WTC11 (cell line): ENCODE data around the gene NSG2. TPM values are rescaled to one million over a fixed set of nuclear protein-coding genes. Genes with fewer than 3 reads are reported as not detected.

Source experiments
- ATAC-seq: fragments of 200-7000 bp; cut with Tn5 transposase; 2 replicates; pipeline ENCODE4 v1.10.0; 2021; ENCODE audit warnings: mild to moderate bottlenecking, moderate library complexity
- CTCF ChIA-PET: fragments of 300-600 bp; sonication (Branson Sonifier 250); formaldehyde crosslinking; loops from one replicate; lab custom pipeline; 2021; ENCODE audit warnings: antibody characterized with exemption; lab: Charles Lee
- POLR2A ChIA-PET: fragments of 350-600 bp; sonication (Branson Sonifier 250); formaldehyde crosslinking; loops from one replicate; lab custom pipeline; 2021; ENCODE audit warnings: antibody characterized with exemption; lab: Charles Lee
- DNase-seq: peaks from one replicate; pipeline ENCODE4 v3.0.0; 2021; ENCODE audit warnings: low spot score
- H3K27ac Mint-ChIP-seq: 2 replicates; pipeline ENCODE4 v1.8.0; 2021; ENCODE audit warnings: mixed read lengths
- H3K27me3 Mint-ChIP-seq: 2 replicates; pipeline ENCODE4 v1.8.0; 2021; ENCODE audit warnings: low read depth, mild to moderate bottlenecking, moderate library complexity, mixed read lengths
- H3K36me3 Mint-ChIP-seq: 2 replicates; pipeline ENCODE4 v1.8.0; 2021; ENCODE audit warnings: mixed read lengths
- H3K4me1 Mint-ChIP-seq: 2 replicates; pipeline ENCODE4 v1.8.0; 2022; ENCODE audit warnings: mixed read lengths
- H3K4me3 Mint-ChIP-seq: 2 replicates; pipeline ENCODE4 v1.8.0; 2021; ENCODE audit warnings: mild to moderate bottlenecking, moderate library complexity, mixed read lengths
- H3K9me3 Mint-ChIP-seq: 2 replicates; pipeline ENCODE4 v1.8.0; 2021; ENCODE audit warnings: mixed read lengths
- FOXJ3 ChIP-seq: sonication (generic); formaldehyde crosslinking; IDR thresholded peaks from 2 replicates; pipeline ENCODE4 v1.9.0; 2021; ENCODE audit warnings: missing genetic modification reagents, mild to moderate bottlenecking, borderline replicate concordance
- HMGA2 ChIP-seq: fragments of 250-450 bp; sonication (Bioruptor Pico); IDR thresholded peaks from 2 replicates; pipeline ENCODE4 v1.4.0; 2021; ENCODE audit warnings: mild to moderate bottlenecking, moderate library complexity
- NR1H2 ChIP-seq: sonication (generic); formaldehyde crosslinking; IDR thresholded peaks from 2 replicates; pipeline ENCODE4 v1.9.0; 2021; ENCODE audit warnings: mild to moderate bottlenecking, moderate library complexity, missing genetic modification reagents
- NR3C1 ChIP-seq: sonication (generic); formaldehyde crosslinking; conservative IDR thresholded peaks from 2 replicates; pipeline ENCODE4 v1.8.1; 2023; ENCODE audit warnings: low read depth, mild to moderate bottlenecking, missing genetic modification reagents
- ZNF232 ChIP-seq: sonication (generic); formaldehyde crosslinking; IDR thresholded peaks from 2 replicates; pipeline ENCODE4 v1.8.0; 2022; ENCODE audit warnings: mild to moderate bottlenecking, missing genetic modification reagents
- ZNF416 ChIP-seq: fragments of 250-450 bp; sonication (Bioruptor Pico); IDR thresholded peaks from 2 replicates; pipeline ENCODE4 v1.9.0; 2021; ENCODE audit warnings: mild to moderate bottlenecking, inconsistent platforms
- ZNF423 ChIP-seq: fragments of 250-450 bp; sonication (Bioruptor Pico); IDR thresholded peaks from 2 replicates; pipeline ENCODE4 v2.1.2; 2022; ENCODE audit warnings: mild to moderate bottlenecking, moderate library complexity
- ZNF671 ChIP-seq: fragments of 250-450 bp; sonication (Bioruptor Pico); IDR thresholded peaks from 2 replicates; pipeline ENCODE4 v1.8.0; 2021; ENCODE audit warnings: mild to moderate bottlenecking
- total RNA-seq: library from RNA; stranded (reverse); gene quantifications from 3 replicates; pipeline ENCODE4 v1.2.3, GENCODE V29; 2021
- TF ChIP-seq, protein P1 (sequence below): sonication (generic); formaldehyde crosslinking; IDR thresholded peaks from 2 replicates; pipeline ENCODE4 v1.8.1; 2023; ENCODE audit warnings: mild to moderate bottlenecking, missing genetic modification reagents, moderate library complexity
- TF ChIP-seq, protein P2 (sequence below): sonication (generic); formaldehyde crosslinking; conservative IDR thresholded peaks from 2 replicates; pipeline ENCODE4 v1.8.1; 2023; ENCODE audit warnings: mild to moderate bottlenecking, low read depth, missing genetic modification reagents, moderate library complexity
- TF ChIP-seq, protein P3 (sequence below): fragments of 250-450 bp; sonication (Bioruptor Pico); conservative IDR thresholded peaks from 2 replicates; pipeline ENCODE4 v1.9.0; 2021; ENCODE audit warnings: mild to moderate bottlenecking
- TF ChIP-seq, protein P4 (sequence below): fragments of 250-450 bp; sonication (Bioruptor Pico); IDR thresholded peaks from 2 replicates; pipeline ENCODE4 v1.9.0; 2021; ENCODE audit warnings: mild to moderate bottlenecking
- TF ChIP-seq, protein P5 (sequence below): sonication (generic); formaldehyde crosslinking; IDR thresholded peaks from 2 replicates; pipeline ENCODE4 v1.8.1; 2022; ENCODE audit warnings: low read depth, mild to moderate bottlenecking, moderate library complexity, missing genetic modification reagents, borderline replicate concordance
- TF ChIP-seq, protein P6 (sequence below): fragments of 250-450 bp; sonication (Bioruptor Pico); IDR thresholded peaks from 2 replicates; pipeline ENCODE4 v1.9.0; 2021; ENCODE audit warnings: mild to moderate bottlenecking
- TF ChIP-seq, protein P7 (sequence below): sonication (generic); formaldehyde crosslinking; IDR thresholded peaks from 2 replicates; pipeline ENCODE4 v1.8.1; 2022; ENCODE audit warnings: missing genetic modification reagents, borderline replicate concordance
- TF ChIP-seq, protein P8 (sequence below): sonication (generic); formaldehyde crosslinking; IDR thresholded peaks from 2 replicates; pipeline ENCODE4 v1.8.1; 2023; ENCODE audit warnings: mild to moderate bottlenecking, missing genetic modification reagents

The NSG2 gene
- total RNA-seq, 1 experiment from 2014 or later, result not detected

DNA sequence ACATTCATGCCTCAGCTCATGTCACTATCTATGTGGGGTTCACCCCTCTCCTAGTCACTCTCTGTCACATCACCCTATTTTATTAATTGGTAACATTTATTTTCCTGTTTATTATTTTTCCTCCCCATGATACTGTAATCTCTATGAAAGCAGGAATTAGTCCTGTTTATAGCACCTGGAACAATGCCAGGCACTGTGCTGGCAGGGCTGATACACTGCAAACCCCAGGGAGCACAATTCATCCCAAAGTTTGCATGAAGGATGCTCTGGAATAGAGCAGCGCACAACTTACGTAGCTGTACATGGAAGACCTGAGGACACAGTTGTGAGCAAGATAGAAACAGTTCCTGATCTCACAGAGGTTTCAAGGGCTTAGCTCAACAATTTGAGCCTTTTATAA is 103.2 kb downstream of the NSG2 start:
- ATAC-seq, result no peak
- Mint-ChIP-seq H3K9me3 (no peaks in the 10 kb centered on the region), H3K27me3 (peaks cover 2% of the 10 kb centered on the region; the same call in 1 of the 2 replicates), H3K4me1 (no peaks in the 10 kb centered on the region), H3K27ac (no peak overlapping the region), H3K36me3 (no peaks in the 10 kb centered on the region), H3K4me3 (no peak overlapping the region)
- ChIA-PET POLR2A (no interaction called here), CTCF (interaction anchor here (1.5 kb wide), 1 partner anchor 169 kb away, joined by 3 read pairs; no protein-coding TSS in a partner anchor)
- no peak for DNase-seq
- TF ChIP-seq, protein P1, sequence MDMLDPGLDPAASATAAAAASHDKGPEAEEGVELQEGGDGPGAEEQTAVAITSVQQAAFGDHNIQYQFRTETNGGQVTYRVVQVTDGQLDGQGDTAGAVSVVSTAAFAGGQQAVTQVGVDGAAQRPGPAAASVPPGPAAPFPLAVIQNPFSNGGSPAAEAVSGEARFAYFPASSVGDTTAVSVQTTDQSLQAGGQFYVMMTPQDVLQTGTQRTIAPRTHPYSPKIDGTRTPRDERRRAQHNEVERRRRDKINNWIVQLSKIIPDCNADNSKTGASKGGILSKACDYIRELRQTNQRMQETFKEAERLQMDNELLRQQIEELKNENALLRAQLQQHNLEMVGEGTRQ (CRISPR knock-in tag), result no peak
- TF ChIP-seq, protein P2, sequence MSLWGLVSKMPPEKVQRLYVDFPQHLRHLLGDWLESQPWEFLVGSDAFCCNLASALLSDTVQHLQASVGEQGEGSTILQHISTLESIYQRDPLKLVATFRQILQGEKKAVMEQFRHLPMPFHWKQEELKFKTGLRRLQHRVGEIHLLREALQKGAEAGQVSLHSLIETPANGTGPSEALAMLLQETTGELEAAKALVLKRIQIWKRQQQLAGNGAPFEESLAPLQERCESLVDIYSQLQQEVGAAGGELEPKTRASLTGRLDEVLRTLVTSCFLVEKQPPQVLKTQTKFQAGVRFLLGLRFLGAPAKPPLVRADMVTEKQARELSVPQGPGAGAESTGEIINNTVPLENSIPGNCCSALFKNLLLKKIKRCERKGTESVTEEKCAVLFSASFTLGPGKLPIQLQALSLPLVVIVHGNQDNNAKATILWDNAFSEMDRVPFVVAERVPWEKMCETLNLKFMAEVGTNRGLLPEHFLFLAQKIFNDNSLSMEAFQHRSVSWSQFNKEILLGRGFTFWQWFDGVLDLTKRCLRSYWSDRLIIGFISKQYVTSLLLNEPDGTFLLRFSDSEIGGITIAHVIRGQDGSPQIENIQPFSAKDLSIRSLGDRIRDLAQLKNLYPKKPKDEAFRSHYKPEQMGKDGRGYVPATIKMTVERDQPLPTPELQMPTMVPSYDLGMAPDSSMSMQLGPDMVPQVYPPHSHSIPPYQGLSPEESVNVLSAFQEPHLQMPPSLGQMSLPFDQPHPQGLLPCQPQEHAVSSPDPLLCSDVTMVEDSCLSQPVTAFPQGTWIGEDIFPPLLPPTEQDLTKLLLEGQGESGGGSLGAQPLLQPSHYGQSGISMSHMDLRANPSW, result no peak
- no peak for TF ChIP-seq ZNF416 (CRISPR knock-in tag)
- TF ChIP-seq, protein P3, sequence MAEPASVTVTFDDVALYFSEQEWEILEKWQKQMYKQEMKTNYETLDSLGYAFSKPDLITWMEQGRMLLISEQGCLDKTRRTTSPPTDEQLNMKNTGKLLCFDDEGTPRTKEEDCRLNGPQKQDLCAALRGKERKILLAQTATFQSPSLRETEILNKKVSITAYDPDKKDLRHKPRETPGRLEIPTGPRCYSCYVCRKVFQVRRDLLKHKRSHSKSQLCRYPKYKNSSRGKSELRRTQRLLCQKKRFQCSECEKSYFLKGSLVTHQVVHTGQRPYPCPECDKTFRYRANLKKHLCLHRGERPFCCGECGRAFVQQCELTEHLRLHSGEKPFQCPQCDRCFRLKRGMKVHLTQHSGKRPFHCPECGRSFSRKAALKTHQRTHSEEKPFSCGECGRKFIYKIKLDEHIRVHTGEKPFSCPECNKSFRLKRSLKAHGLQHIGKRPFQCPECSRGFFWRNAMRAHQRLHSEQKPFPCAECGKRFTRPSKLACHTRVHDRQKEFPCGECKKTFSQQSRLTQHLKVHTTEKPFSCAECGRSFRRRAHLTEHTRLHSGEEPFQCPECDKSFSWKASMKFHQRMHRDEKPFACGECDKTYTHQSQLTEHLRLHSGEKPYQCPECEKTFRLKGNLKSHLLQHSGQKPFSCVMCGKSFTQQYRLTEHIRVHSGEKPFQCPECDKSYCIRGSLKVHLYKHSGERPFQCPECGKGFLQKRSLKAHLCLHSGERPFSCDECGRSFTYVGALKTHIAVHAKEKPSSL (CRISPR knock-in tag), result no peak
- no peak for TF ChIP-seq NR3C1 (CRISPR knock-in tag)
- TF ChIP-seq HMGA2 (CRISPR knock-in tag), result no peak
- TF ChIP-seq FOXJ3 (CRISPR knock-in tag), result no peak
- TF ChIP-seq, protein P4, sequence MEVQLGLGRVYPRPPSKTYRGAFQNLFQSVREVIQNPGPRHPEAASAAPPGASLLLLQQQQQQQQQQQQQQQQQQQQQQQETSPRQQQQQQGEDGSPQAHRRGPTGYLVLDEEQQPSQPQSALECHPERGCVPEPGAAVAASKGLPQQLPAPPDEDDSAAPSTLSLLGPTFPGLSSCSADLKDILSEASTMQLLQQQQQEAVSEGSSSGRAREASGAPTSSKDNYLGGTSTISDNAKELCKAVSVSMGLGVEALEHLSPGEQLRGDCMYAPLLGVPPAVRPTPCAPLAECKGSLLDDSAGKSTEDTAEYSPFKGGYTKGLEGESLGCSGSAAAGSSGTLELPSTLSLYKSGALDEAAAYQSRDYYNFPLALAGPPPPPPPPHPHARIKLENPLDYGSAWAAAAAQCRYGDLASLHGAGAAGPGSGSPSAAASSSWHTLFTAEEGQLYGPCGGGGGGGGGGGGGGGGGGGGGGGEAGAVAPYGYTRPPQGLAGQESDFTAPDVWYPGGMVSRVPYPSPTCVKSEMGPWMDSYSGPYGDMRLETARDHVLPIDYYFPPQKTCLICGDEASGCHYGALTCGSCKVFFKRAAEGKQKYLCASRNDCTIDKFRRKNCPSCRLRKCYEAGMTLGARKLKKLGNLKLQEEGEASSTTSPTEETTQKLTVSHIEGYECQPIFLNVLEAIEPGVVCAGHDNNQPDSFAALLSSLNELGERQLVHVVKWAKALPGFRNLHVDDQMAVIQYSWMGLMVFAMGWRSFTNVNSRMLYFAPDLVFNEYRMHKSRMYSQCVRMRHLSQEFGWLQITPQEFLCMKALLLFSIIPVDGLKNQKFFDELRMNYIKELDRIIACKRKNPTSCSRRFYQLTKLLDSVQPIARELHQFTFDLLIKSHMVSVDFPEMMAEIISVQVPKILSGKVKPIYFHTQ, result no peak
- TF ChIP-seq ZNF423 (CRISPR knock-in tag), result no peak
- TF ChIP-seq, protein P5, sequence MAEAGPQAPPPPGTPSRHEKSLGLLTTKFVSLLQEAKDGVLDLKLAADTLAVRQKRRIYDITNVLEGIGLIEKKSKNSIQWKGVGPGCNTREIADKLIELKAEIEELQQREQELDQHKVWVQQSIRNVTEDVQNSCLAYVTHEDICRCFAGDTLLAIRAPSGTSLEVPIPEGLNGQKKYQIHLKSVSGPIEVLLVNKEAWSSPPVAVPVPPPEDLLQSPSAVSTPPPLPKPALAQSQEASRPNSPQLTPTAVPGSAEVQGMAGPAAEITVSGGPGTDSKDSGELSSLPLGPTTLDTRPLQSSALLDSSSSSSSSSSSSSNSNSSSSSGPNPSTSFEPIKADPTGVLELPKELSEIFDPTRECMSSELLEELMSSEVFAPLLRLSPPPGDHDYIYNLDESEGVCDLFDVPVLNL, result no peak
- TF ChIP-seq, protein P6, sequence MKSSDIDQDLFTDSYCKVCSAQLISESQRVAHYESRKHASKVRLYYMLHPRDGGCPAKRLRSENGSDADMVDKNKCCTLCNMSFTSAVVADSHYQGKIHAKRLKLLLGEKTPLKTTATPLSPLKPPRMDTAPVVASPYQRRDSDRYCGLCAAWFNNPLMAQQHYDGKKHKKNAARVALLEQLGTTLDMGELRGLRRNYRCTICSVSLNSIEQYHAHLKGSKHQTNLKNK (CRISPR knock-in tag), result no peak
- TF ChIP-seq ZNF232 (CRISPR knock-in tag), result no peak
- TF ChIP-seq, protein P7, sequence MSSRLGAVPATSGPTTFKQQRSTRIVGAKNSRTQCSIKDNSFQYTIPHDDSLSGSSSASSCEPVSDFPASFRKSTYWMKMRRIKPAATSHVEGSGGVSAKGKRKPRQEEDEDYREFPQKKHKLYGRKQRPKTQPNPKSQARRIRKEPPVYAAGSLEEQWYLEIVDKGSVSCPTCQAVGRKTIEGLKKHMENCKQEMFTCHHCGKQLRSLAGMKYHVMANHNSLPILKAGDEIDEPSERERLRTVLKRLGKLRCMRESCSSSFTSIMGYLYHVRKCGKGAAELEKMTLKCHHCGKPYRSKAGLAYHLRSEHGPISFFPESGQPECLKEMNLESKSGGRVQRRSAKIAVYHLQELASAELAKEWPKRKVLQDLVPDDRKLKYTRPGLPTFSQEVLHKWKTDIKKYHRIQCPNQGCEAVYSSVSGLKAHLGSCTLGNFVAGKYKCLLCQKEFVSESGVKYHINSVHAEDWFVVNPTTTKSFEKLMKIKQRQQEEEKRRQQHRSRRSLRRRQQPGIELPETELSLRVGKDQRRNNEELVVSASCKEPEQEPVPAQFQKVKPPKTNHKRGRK (CRISPR knock-in tag), result no peak
- TF ChIP-seq ZNF671 (CRISPR knock-in tag), result no peak
- TF ChIP-seq NR1H2, result no peak
- TF ChIP-seq, protein P8, sequence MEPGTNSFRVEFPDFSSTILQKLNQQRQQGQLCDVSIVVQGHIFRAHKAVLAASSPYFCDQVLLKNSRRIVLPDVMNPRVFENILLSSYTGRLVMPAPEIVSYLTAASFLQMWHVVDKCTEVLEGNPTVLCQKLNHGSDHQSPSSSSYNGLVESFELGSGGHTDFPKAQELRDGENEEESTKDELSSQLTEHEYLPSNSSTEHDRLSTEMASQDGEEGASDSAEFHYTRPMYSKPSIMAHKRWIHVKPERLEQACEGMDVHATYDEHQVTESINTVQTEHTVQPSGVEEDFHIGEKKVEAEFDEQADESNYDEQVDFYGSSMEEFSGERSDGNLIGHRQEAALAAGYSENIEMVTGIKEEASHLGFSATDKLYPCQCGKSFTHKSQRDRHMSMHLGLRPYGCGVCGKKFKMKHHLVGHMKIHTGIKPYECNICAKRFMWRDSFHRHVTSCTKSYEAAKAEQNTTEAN (CRISPR knock-in tag), result no peak
